HUES48 (cell line): ENCODE results near the gene GOLGA6L10.
"Not testable (repeated sequence)": the region's sequence is repeated elsewhere in the genome, so short reads cannot be mapped to it uniquely, and the experiment has no call there.

Experiments used
- H3K27ac ChIP-seq: one replicate; pipeline ENCODE4 v1.7.0; 2013; ENCODE audit warnings: low read depth, low read length, inconsistent platforms
- H3K27me3 ChIP-seq: 2 replicates; pipeline ENCODE4 v1.6.1; 2013; ENCODE audit warnings: mild to moderate bottlenecking, low read length; ENCODE audit not compliant: control insufficient read depth, insufficient read depth
- H3K36me3 ChIP-seq: 2 replicates; pipeline ENCODE4 v1.6.1; 2013; ENCODE audit warnings: low read length; ENCODE audit not compliant: control insufficient read depth, insufficient read depth
- H3K4me1 ChIP-seq: 2 replicates; pipeline ENCODE4 v1.6.1; 2013; ENCODE audit warnings: mild to moderate bottlenecking, low read length; ENCODE audit not compliant: control insufficient read depth, insufficient read depth
- H3K4me3 ChIP-seq: 2 replicates; pipeline ENCODE4 v1.5.1; 2013; ENCODE audit warnings: mild to moderate bottlenecking, low read depth, low read length
- H3K9ac ChIP-seq: 2 replicates; pipeline ENCODE4 v1.6.1; 2013; ENCODE audit warnings: mild to moderate bottlenecking, low read depth, low read length, moderate library complexity
- H3K9me3 ChIP-seq: 2 replicates; pipeline ENCODE4 v1.6.1; 2013; ENCODE audit warnings: low read length; ENCODE audit not compliant: control insufficient read depth, insufficient read depth

The GOLGA6L10 gene

GRCh38 chr15:82330921-82331320 lies 18.4 kb downstream of the GOLGA6L10 start:
- not testable (repeated sequence) for H3K27me3 ChIP-seq, H3K4me3 ChIP-seq, H3K36me3 ChIP-seq, H3K9me3 ChIP-seq, H3K9ac ChIP-seq, H3K4me1 ChIP-seq, H3K27ac ChIP-seq

DNA sequence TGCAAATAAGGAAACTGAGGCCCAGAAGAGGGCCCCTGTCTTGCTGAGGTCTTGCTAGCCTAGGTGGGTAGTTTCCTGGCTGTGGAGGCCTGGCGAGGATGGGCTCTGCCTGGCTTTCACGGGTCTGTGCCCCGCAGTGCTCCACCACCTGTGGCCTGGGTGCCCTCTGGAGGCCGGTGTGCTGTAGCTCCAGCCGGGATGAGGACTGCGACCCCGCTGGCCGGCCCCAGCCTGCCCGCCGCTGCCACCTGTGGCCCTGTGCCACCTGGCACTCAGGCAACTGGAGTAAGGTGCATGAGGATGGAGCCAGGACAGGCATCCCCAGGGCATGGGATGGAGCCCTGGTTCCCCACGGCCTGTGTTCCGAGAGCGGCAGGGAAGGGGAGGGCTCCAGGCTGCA lies 20.2 kb downstream of the GOLGA6L10 start:
- not testable (repeated sequence) for H3K4me3 ChIP-seq, H3K36me3 ChIP-seq, H3K27me3 ChIP-seq, H3K27ac ChIP-seq, H3K9ac ChIP-seq, H3K9me3 ChIP-seq, H3K4me1 ChIP-seq

GRCh38 chr15:82327372-82327771 lies 21.9 kb downstream of the GOLGA6L10 start:
- H3K4me1 ChIP-seq, H3K9ac ChIP-seq, H3K9me3 ChIP-seq, H3K4me3 ChIP-seq, H3K36me3 ChIP-seq, H3K27ac ChIP-seq, H3K27me3 ChIP-seq: not testable (repeated sequence)

GRCh38 chr15:82326896-82327295 lies 22.4 kb downstream of the GOLGA6L10 start:
- not testable (repeated sequence) for H3K27me3 ChIP-seq

DNA sequence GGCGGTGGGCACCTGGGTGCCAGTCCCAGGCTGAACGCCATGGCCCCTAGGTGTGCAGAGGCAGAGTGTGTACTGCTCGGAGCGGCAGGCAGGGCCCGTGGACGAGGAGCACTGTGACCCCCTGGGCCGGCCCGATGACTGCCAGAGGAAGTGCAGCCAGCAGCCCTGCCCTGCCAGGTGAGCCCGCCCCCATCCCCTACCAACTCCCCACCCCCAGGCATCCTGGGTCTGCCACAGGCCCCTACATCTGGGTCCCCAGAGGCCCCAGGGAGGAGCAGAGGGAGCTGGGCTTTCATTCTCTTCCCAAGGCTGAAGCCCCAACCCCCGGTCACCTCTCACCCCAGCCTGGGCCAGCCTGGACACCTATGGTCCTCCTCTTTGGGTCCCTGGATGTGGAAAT lies 23.6 kb downstream of the GOLGA6L10 start:
- not testable (repeated sequence) for H3K4me1 ChIP-seq, H3K4me3 ChIP-seq, H3K27ac ChIP-seq, H3K36me3 ChIP-seq, H3K9me3 ChIP-seq, H3K9ac ChIP-seq, H3K27me3 ChIP-seq

More at GRCh38 chr15:82326896-82327295, 22.4 kb downstream of the GOLGA6L10 start:
- not testable (repeated sequence) for H3K9me3 ChIP-seq, H3K4me3 ChIP-seq, H3K36me3 ChIP-seq, H3K27ac ChIP-seq, H3K4me1 ChIP-seq, H3K9ac ChIP-seq

DNA sequence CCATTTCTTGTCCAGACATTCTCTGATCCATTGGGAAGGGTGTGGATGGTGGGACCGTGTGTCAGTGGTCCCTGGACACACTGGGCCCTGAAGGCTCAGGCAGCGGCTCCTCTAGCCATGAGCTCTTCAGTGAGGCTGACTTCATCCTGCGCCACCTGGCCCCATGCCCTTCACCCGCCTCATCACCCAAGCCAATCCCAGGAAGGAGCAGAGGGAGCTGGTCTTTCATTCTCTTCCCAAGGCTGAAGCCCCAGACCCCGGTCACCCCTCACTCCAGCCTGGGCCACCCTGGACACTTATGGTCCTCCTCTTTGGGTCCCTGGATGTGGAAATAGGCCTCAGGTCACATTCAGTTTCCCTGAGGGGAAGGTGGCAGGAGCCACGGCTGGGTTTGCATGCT lies 24.4 kb downstream of the GOLGA6L10 start:
- not testable (repeated sequence) for H3K4me1 ChIP-seq, H3K36me3 ChIP-seq, H3K9me3 ChIP-seq, H3K9ac ChIP-seq, H3K27ac ChIP-seq, H3K27me3 ChIP-seq, H3K4me3 ChIP-seq

DNA sequence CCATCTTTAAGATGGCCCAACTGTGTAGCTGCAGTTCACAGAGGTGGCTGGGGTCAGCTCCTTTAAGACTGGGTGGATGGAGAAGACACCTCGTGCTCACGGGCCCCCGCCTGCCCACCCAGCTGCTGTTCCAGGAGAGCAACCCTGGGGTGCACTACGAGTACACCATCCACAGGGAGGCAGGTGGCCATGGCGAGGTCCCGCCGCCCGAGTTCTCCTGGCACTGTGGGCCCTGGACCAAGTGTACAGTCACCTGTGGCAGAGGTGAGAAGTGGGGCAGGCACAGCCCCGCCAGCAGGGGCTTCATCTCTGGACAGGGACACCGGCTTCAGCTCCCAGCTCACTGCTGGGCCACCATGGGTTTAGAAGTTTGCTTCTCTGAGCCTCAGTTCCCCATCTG lies 26.8 kb downstream of the GOLGA6L10 start:
- not testable (repeated sequence) for H3K27ac ChIP-seq, H3K4me3 ChIP-seq, H3K27me3 ChIP-seq, H3K9ac ChIP-seq, H3K9me3 ChIP-seq, H3K36me3 ChIP-seq, H3K4me1 ChIP-seq

GRCh38 chr15:82320861-82321260 lies 28.4 kb downstream of the GOLGA6L10 start:
- H3K27ac ChIP-seq, H3K4me3 ChIP-seq, H3K27me3 ChIP-seq, H3K4me1 ChIP-seq, H3K9me3 ChIP-seq, H3K36me3 ChIP-seq, H3K9ac ChIP-seq: not testable (repeated sequence)

GRCh38 chr15:82319522-82320278 lies 29.6 kb downstream of the GOLGA6L10 start:
- H3K27ac ChIP-seq, H3K4me3 ChIP-seq, H3K27me3 ChIP-seq, H3K36me3 ChIP-seq, H3K9me3 ChIP-seq, H3K9ac ChIP-seq, H3K4me1 ChIP-seq: not testable (repeated sequence)

DNA sequence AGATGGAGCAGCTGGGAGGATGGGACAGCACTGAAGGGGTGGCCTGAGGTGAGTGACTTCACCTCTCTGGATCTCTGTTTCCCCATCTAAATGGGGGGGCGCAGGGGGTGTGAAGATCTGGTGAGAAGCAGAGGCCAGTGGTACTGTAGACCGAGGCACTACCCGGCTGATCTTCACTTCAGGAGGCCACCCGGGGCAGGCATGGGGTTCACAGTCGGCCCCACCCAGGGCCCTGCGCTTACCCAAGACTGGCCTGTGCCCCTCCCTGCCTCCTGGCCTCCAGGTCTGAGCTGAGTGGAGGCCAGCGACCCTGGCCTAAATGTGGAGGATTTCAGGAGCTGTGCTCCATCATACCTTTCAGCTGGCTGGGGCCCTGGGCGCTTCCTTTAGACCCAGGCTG lies 31.0 kb downstream of the GOLGA6L10 start:
- H3K9me3 ChIP-seq, H3K9ac ChIP-seq, H3K27ac ChIP-seq, H3K36me3 ChIP-seq, H3K27me3 ChIP-seq, H3K4me1 ChIP-seq, H3K4me3 ChIP-seq: not testable (repeated sequence)

DNA sequence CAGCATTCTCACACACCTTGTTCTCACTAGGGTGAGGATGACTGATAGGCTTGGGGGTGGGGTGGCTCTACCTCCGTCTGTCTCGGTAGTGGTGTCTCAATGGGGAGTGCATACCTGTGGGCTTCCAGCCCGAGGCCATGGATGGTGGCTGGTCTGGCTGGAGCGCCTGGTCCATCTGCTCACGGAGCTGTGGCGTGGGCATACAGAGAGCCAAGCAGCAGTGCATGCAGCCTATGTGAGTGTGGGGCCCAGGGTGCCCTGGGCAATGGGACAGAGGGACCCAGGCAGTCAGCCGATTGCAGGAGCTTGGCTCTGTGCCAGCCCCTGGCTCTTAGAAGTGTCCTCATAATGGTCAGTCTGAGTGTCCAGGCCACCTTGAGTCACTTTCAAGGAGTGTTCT lies 31.8 kb downstream of the GOLGA6L10 start:
- H3K4me3 ChIP-seq, H3K9ac ChIP-seq, H3K36me3 ChIP-seq, H3K4me1 ChIP-seq, H3K9me3 ChIP-seq, H3K27me3 ChIP-seq, H3K27ac ChIP-seq: not testable (repeated sequence)

DNA sequence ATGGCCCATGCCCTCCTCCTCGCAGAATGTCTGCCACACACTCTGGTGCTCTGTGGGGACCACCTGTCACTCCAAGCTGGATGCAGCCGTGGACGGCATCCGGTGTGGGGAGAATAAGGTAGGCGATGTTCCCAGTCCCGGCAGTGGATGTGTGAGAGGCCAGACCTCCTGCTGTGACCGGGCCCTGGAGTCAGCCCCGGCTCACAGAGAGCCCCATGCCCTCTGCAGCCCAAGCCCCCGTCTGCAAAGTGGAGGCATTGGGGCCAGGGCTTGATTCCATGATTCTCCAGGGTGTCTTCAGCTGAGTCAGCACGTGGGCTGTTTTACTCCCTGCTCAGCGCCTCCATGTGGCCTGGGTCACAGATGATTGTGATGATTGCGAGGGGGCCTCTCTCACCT lies 32.2 kb downstream of the GOLGA6L10 start:
- Histone ChIP-seq H3K4me3 (no peak overlapping the region), H3K27ac (no peak overlapping the region), H3K27me3 (no peaks in the 10 kb centered on the region), H3K36me3 (no peaks in the 10 kb centered on the region), H3K4me1 (no peaks in the 10 kb centered on the region), H3K9ac (no peak overlapping the region), H3K9me3 (no peaks in the 10 kb centered on the region)
